Fibroblast of lung (primary cell): ENCODE data around the gene PCDH9.

Source experiments
- EZH2 ChIP-seq: IDR thresholded peaks from 2 replicates; pipeline ENCODE4 v1.5.1; 2012; ENCODE audit warnings: low read length, control low read depth, mild to moderate bottlenecking; ENCODE audit errors: missing control alignments
- TF ChIP-seq, protein P1 (sequence below), 2 donors: IDR thresholded peaks in 1 of 2; conservative IDR thresholded peaks in 1 of 2; 1 replicate in 1 of 2; 2 replicates in 1 of 2; pipeline ENCODE4 v1.5.1; 2011 to 2012; ENCODE audit warnings: low read length in 2 of 2, control low read depth in 1 of 2, inconsistent platforms in 1 of 2, low read depth in 1 of 2, mild to moderate bottlenecking in 1 of 2

DNA sequence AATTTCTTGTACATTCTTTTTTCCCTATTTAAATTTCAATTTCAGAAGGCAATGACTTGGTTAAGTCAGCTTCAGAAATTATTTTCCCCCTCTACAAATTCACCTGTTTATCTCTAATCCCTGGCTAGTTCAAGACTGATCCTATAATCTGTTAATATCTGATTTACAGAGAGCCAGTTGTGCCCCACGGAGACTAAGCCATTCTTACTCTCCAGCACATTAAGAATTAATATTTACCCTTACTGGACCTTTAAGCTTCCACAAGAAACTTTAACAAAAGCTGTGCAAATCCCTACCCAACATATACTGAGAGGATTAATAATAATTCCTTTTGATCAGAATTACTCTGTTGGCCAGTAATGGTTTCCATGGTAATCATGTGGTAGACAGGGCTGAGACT, 786.2 kb downstream of the PCDH9 start:
- TF ChIP-seq, protein P1, sequence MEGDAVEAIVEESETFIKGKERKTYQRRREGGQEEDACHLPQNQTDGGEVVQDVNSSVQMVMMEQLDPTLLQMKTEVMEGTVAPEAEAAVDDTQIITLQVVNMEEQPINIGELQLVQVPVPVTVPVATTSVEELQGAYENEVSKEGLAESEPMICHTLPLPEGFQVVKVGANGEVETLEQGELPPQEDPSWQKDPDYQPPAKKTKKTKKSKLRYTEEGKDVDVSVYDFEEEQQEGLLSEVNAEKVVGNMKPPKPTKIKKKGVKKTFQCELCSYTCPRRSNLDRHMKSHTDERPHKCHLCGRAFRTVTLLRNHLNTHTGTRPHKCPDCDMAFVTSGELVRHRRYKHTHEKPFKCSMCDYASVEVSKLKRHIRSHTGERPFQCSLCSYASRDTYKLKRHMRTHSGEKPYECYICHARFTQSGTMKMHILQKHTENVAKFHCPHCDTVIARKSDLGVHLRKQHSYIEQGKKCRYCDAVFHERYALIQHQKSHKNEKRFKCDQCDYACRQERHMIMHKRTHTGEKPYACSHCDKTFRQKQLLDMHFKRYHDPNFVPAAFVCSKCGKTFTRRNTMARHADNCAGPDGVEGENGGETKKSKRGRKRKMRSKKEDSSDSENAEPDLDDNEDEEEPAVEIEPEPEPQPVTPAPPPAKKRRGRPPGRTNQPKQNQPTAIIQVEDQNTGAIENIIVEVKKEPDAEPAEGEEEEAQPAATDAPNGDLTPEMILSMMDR (conservative IDR thresholded peaks at IDR 0.05 in 1 of 2, IDR thresholded peaks at IDR 0.05 in 1 of 2; ENCODE audit: low read depth in 1 of 2, low read length in 2 of 2), result no peak
- no peak for TF ChIP-seq EZH2
